Measurements from ENCODE around the gene CDCA7L.

Gene CDCA7L, protein sequence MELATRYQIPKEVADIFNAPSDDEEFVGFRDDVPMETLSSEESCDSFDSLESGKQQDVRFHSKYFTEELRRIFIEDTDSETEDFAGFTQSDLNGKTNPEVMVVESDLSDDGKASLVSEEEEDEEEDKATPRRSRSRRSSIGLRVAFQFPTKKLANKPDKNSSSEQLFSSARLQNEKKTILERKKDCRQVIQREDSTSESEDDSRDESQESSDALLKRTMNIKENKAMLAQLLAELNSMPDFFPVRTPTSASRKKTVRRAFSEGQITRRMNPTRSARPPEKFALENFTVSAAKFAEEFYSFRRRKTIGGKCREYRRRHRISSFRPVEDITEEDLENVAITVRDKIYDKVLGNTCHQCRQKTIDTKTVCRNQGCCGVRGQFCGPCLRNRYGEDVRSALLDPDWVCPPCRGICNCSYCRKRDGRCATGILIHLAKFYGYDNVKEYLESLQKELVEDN

DNA sequence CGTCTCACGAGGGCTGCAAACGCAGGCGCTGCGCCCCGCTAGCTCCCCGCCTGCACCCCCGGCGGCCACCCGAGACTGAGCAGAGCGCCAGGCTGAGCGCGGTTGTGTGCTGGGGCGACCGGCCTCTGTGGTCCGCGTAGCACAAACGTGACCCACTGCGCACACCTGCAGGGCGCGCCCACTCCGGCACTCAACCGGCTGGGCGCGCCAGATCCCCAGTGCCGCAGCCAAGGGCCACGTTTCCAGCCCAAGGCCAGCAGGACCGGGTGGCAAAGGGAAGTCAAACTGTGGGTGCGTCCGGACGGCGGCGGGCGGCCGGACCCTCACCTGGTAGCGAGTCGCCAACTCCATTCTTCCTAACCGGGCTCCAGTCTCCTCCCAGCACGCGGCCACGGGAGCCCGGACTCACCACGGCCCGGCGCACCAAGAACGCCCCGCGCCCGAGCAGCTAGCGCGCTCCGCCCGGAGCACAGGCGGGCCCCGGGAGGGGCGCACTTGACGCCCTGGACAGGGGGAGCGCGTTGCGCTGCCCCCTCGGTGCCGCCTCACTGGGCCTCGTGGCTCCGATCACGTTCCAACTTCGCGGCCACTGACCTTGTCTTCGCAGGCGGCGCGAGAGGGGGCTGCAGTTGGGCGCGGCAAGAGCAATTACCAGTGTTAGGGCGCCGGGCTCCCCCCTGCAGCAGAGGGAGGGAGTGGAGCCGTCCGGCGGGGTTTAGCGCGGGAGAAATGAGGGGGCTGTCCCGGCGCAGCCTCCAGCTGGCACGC is at the start of gene CDCA7L:
CDCA7L (minus strand) TSS at position 446 of the 768 bp plus-strand sequence; CDS start at position 351, 95 bp downstream.
- DNase-seq: peak; percentile 85 to 86

DNA sequence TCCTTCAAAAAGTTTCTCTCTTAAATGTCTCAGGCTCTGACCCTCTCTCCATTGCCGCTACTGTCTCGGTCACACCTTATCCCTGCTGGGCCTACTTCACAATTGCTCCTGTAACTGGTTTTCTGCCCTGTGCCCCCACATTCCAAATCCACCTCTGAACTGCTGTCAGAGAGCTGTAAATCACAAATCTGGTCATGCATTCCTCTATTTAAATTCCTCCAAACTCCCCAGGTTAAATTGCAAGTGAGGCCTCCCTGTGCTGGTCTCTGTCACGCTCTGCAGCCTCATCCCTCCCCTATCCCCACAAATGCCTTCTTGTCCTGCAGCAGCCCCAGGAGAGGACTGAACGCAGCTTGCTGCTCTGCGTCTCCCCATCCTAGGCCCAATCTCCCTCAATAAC is 40.4 kb upstream of the CDCA7L start:
- DNase-seq: no peak

DNA sequence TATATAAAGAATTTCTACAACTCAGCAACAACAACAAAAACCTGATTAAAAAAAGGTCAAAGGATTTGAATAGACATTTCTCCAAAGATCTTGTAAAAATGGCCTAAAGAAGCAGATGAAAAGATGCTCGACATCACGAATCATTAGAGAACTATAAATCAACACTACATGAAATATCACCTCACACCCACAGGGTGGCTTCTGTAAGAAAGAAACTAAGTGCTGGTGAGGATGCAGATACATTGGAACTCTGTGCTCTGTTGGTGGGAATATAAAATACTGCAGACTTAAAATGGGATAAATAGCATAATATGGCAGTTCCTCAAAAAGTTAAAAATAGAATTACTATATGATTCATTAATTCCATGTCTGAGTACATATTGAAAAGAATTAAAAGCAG is 38.3 kb upstream of the CDCA7L start:
- DNase-seq: no peak

DNA sequence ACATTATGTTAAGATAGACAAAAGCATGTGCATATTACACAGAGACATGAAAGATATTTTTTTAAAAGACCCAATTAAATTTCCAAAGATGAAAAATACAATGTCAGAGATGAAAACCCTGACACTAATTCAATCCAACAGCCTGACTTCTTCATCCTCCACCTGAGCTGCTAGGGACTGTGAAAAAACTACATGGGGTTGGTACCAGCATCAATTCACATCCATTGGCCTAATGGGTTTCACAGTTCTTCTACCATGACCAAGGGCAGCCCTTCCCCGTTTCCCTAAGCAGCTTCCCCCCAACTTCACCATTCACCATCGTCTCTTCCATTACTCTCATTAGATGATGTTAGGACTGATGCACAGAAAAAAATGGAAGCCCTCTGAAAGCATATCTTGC is 37.4 kb upstream of the CDCA7L start:
- no peak for DNase-seq

DNA sequence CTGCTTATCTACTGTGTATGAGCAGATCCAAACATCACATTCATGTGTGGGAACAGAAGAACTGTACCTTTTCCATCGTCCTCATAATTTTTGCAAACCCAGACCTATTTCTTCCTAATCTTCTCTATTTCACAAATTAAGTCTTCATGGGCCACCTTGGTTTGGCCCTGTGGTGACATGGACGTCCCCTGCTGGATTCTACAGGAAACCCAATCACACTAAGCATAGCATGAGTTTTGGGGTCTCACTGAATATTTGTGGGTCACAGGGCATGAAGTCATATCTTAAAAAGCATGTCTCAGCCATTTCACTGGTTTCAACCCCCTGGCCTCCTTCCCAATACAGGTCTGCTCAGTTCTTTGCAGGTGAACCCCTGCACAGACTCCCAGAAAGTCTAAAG is 35.8 kb upstream of the CDCA7L start:
- no peak for DNase-seq

DNA sequence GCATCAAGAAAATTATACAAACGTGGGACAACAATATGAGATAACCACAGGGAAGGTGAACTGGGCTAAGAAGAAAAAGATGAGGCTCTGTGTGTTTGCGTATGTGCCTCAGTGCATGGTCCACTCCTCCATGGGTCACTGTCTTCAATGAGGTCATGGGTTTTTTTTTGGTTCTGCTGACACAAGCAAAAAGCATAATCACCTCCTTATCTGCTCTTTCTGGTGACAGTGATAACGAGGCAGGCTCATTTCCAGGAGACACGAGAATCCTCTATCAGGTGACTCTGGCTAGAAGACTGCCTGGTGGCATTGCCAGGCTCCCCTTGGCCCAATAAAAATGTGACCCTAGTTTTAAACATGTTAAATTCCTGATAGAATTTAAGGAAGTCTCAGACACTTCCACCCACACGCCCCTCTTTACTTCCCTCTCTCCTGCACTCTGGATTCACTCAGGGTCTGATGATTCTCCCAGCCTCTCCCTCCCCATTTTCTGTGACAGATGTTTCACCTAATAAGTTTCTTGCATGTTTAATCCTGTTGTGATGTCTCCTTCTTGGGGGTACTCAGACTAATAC is 35.3 kb upstream of the CDCA7L start:
- no peak for DNase-seq

DNA sequence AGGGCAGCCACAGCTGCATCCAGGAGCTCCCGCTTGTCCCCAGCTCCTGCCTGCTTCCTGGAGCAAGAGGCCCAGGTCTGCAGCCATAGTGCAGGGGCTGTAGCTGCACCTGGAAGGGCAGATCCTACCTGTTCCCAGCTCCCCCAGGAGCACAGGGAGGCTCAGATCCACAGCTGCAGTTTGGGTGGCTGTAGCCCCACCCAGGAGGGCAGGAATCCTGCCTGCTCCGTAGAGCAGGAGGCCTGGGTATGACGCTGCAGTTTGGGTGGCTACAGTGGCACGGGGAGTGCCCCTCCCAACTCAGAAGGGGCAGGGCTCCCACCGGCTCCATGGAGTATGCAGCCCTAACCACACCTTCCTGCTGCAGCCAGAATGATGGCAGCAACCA is 26.7 kb upstream of the CDCA7L start:
- DNase-seq: no peak

DNA sequence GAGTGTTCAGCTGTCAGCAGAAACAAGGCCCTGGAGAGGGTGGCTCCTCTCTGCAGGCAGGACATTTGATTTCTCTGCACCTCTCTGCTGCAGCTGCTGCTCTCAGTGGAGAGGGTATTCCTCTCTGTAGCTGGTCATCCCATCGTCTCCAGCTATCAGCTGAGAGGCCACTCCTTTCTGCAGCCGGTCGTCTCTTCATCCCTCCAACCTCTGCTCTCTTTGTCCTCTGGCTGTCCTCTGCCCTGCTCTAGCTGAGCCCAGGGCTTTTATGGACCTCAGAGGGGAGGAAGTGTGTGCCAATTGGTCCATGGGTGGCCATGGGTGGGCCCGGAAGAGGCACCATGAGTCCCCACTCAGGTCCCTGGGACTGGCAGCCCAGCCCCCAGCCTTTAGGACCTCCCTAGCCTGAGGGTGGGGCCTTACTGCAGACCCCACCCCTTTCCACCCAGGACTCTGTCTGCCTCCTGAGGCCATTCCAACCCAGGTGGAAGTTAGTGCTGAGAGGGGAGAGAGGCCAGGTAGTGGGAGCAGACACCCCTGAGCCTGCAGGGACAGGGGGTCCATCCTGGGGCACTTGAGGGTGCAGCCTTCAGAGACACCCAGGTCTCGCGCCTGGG is 26.2 kb upstream of the CDCA7L start:
- no peak for DNase-seq

DNA sequence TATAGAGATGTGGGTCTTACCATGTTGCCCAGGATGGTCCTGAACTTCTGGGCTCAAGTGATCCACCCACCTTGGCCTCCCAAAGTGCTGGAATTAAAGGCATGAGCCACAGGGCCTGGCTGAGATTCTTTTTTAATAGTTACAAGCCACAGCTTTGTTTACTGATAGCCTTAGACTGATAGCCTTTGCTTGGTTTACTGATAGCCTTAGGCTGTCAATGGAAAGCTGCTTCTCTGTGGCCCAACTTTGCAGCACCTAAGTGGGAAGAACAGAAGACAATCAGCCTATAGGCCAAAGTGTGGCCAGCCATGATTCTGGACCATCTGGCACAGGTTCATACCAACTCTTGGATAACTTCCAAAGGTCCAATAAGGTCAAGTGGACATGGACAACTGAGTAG is 24.1 kb upstream of the CDCA7L start:
- DNase-seq: no peak

DNA sequence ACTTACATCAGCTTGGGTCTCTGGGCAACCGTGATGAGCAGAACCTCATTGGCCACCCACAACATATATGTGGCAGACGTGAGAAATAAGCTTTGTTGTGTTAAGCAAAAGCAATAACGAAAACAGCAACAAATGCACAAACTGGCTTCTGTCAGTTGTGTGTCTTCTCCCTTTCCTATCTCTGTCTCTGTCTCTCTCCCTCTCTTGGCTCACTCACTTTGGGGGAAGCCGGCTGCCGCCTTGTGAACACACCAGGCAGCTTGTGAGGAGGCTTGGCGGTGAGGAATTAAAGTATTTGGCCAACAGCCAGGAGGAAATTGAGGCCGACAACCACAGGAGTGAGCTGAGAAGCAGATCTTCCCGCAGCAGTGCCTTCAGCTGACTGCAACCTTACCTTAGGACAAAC is 21.9 kb upstream of the CDCA7L start:
- peak; percentile 29 to 35 for DNase-seq

DNA sequence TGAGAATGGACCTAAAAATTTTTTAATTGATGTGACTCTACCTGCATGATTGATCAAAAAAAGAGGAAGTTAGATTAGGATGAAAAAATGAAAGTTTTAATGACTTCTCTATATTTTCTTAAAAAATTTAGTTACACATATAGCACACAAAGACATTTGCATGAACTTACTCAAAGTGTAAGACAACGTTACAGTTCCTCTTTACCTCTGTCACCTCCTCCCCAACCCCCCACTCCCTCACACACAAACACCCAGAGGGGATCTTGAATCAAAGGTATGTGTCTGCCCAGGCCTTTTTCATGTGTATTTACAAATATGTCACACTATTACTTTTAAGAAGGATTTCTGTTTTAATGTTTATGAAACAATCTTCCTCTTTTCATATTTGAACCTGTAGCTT is 20.6 kb upstream of the CDCA7L start:
- DNase-seq: no peak

DNA sequence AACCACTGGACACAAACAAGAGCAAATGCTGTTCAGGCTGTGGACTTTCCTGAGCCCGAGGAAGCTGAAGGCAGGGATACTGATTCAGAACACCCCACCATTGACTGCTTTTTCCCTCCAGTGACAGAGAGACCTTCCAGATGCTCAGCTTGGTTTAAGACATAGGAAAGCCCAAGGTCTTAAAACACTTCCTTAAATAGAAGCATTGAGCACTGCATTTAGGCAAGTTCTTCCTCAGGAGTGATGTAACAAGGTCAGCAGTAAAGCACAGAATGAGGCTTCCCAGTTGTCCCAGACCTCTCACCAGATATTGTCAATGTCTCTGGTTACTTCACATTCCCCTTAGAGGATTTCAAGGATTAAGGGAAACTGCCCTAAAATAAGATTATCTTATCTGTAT is 19.6 kb upstream of the CDCA7L start:
- DNase-seq: no peak

DNA sequence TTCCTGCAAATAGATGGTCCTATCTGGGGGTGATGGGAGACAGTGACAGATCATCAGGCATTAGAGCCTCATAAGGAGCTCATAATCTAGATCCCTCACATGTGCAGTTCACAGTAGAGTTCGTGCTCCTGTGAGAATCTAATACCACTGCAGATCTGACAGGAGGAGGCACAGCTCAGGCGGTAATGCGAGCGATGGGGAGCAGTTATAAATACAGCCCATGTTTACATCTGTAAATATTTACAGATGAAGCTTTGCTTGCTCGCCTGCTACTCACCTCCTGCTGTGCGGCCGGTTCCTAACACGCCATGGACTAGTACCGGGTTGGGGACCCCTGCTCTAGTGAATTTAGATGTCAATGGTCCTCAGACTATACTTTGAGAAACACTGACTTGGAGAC is 17.0 kb upstream of the CDCA7L start:
- DNase-seq: no peak

DNA sequence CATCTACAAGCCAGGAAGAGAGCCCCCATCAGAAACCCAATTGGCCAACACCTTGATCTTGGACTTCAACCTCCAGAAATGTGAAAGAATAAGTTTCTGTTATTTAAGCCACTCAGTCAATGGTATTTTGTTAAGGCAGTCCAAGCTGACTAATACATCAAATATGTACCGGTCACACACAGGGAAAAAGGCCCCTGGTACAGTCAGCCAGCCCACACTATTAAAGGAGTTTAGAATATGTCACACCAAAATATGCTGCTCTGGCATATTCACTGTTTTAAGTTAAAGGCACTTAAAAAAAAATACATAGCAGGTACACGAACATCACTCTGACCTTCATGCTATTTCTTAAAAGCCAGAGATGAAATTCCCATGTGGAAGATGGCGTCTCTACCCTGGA is 15.2 kb upstream of the CDCA7L start:
- no peak for DNase-seq

DNA sequence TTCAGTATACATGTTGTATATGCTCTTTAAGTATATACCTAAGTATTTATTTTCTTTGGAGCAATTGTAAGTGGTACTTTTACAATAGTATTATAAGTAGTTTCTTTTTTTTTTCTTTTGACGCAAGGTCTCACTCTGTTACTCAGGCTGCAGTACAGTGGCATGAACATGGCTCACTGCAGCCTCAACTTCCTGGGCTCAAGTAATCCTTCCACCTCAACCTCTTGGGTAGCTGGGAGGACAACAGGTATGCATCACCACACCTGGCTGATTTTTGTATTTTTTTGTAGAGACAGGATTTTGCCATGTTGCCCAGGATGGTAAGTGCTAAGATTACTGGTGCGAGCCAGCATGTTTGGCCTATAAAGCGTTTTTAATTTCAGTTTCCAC is 13.7 kb upstream of the CDCA7L start:
- DNase-seq: no peak

DNA sequence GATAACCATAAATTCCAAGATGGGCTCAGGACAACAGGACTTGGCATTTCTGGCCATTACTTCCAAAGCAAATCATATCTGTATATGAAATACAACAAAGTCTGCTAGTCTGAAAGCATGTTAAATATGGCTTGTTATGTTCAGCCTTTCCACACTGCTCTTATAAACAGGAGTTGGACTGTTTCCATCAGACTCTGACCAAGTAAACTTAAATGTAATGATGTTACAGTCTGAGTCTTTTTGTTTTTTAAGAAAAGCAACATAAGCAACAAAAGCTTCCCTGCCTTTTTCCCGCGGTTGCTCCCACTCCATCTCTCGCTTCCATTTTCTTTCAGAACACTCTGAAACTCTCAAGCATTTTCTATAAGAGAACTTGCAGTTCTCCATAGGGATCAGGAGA is 8.1 kb upstream of the CDCA7L start:
- no peak for DNase-seq

DNA sequence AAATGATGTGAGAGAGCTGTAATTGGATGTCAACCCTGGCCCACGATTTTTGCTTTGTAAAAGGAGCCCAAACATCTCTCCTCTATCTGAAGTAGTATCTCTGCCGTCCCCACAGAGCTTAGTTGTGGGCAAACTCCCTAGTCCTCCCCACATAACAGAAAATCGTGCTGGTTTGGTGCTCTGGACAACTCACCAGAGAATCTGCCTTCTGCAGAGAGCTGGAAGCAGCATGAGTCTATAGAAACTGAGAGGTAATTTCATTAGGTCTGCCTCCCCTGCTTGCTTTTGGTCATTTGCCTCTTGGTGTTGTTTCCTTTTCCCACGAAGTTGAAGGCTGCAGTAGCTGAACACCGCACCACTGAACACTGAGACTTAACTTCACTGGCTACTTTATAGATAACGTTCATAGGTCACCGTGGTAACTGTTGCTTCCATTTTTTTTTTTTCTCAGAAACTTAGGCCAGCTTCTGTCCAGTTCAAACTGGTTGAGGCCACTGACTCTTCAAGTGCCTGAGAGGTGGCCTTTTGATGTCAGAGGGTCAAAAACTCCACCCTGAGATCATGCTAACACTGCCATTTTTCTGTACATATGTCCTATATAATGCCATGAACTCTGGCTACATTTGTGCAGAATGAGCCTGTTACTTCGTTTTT is 3.3 kb upstream of the CDCA7L start:
- no peak for DNase-seq

DNA sequence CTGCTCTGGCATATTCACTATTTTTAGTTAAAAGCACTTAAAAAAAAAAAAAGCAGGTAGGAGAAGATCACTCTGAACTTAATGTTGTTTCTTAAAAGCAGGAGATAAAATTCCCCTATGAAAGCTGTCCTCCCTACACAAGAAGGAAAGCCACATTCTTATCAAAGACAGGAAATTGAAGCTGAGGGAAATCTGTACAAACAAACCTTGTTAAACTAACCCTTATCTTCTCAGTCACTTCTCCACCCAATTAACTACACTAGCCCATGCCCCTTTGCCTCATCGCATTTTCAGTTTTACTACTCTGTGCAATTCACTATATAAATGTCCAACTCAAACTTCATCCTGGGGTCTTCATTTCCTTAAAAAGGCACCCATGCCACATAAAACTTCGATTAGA is 2.7 kb upstream of the CDCA7L start:
- DNase-seq: no peak

DNA sequence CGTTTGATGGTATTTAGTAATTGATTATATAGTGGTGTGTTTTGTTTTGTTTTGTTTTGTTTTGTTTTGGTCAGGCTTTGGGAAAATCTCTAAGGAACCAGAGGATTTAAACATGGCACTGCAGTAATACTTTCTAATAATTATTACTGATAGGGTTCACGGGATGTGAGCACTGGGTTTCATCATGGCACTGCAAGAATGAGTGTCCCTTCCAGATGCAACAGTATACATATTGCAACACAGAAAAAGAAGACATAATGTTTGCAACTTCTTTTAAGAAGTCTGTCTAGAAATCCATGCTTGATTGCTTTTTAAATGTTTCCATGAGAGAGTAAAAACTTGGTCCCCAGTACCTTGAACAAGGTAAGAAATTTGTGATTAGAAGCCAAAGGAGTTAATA is 2.2 kb upstream of the CDCA7L start:
- no peak for DNase-seq

DNA sequence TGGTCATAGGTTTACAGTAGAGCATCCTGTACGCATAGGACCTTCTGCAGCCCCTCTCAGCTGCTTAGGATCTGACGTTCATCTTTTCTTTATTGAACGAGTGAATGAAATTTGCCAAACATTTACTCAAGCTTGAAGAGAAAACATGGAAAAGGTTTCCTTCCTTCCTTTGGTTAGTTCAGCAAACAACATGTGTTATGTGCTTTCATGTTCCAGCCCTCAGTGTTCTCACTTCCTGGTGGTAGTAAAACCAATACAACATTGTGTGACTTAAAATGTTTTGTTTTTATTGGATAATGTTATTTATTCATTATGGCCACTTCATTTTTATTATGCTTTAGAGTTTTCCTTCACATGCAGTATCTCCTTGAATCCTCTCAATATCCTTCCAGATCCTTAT is 1.4 kb upstream of the CDCA7L start:
- DNase-seq: no peak

DNA sequence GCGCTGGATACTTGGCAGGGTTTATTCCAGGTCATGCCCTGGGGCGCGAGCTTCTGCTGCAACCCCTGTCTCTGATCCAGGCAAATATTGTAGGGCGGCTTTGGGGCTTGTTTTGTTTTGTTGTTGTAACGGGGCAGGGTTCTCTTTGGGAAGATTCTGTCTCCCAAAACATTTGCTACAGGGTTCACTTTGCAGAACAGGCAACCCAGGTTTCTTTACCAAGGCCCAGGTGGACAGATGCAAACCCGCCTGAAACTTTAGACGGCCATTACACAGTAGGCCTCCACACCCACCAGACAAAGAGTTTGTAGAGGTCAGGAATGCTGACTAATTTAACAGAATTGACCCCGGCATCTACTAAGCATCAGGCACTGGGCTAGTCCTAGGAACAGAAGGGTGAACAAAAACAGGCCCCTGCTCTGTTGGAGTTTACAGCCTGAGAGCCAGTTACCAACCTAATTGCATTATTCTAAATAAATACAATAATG is 567 bp upstream of the CDCA7L start:
- no peak for DNase-seq

DNA sequence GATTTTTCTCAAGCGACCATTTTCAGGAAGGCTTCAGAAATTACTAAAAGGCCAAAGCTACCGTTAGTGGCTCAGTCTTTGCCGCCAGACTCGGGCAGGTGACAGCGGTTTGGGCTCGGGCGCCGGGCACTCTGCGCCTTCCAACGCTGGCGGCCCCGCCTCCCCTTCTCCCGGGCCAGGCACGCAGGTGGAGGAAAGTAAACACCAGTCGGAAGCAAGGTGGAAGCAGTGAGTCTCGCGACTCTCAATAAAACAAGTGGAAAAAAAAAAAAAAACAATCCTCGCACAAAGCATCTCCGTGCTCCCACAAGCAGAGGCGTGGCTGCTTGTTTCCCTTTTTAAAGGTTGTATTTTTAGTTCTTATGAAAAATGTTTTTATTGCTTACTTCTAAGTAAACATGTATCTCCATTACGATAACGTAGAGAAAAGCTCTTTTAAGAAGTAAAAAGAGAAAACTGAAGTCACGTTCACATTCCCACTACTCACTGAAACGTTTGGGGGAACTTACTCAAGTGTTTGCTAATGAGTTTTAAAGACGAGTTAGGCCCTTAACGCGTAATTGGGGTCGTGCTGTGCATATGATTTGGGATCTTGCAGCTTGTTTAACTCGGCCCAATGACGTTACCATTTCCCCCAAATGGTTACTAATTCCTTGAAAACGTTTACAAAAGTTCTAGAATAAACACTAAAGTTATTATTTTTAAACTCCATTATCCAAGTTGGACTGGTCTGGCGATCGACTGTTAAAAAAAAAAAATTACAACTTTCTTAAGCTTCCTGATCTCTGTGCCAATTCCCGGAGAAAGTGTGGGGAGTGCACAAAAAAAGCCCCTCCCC is 864 bp downstream of the CDCA7L start:
- peak; percentile 60 to 62 for DNase-seq
